Upper lobe of left lung (tissue), 6 donors: ENCODE results near the gene PDGFRB. TPM values are rescaled to one million over a fixed set of nuclear protein-coding genes. Genes with fewer than 3 reads are reported as not detected.
A peak's percentile ranks its signal among the peaks of the same experiment; 100 is the strongest.

Source experiments
- ATAC-seq, 2 donors: fragments of 200-7000 bp; cut with Tn5 transposase; one replicate each; pipeline ENCODE4 v1.9.1; 2022; ENCODE audit warnings: mild to moderate bottlenecking in 2 of 2, moderate library complexity in 2 of 2; ENCODE audit not compliant: low FRiP score in 2 of 2
- DNase-seq, 2 donors: peaks; one replicate each; pipeline ENCODE4 v3.0.0-alpha.2; 2019 to 2020
- H3K27ac ChIP-seq, 4 donors: fragments of 200-600 bp; sonication (generic); one replicate each; pipeline ENCODE4 v1.5.1; 2016 to 2019
- H3K27me3 ChIP-seq, 4 donors: fragments of 200-600 bp; sonication (generic); one replicate each; pipeline ENCODE4 v1.5.1; 2017 to 2019
- H3K36me3 ChIP-seq, 4 donors: fragments of 200-600 bp; sonication (generic); one replicate each; pipeline ENCODE4 v1.5.1; 2016 to 2019
- H3K4me1 ChIP-seq, 4 donors: fragments of 200-600 bp; sonication (generic); one replicate each; pipeline ENCODE4 v1.5.1; 2018 to 2019
- H3K4me3 ChIP-seq, 4 donors: fragments of 200-600 bp; sonication (generic); one replicate each; pipeline ENCODE4 v1.5.1; 2017 to 2019; ENCODE audit warnings: mild to moderate bottlenecking in 2 of 4, moderate library complexity in 1 of 4
- H3K9me3 ChIP-seq, 4 donors: fragments of 200-600 bp; sonication (generic); one replicate each; pipeline ENCODE4 v1.5.1; 2018 to 2019
- EP300 ChIP-seq, 4 donors: sonication (generic); formaldehyde crosslinking; IDR thresholded peaks; one replicate each; pipeline ENCODE4 v1.5.1; 2017; ENCODE audit warnings: antibody characterized with exemption in 4 of 4, control low read depth in 2 of 4
- POLR2A ChIP-seq, 4 donors: fragments of 450-650 bp; IDR thresholded peaks; one replicate each; pipeline ENCODE4 v1.5.1; 2016 to 2017; ENCODE audit warnings: antibody characterized with exemption in 4 of 4, mild to moderate bottlenecking in 2 of 4
- POLR2AphosphoS5 ChIP-seq, 2 donors: sonication (generic); formaldehyde crosslinking; IDR thresholded peaks; one replicate each; pipeline ENCODE4 v1.5.1; 2017; ENCODE audit warnings: antibody characterized with exemption in 2 of 2
- WGBS, 2 donors: methylation state at CpG; one replicate each; pipeline ENCODE4 v1.1.5; 2017 to 2018; 5-methylcytosine and 5-hydroxymethylcytosine counted together
- total RNA-seq, 6 donors: library from RNA; depleted of rRNA in 4 of 6; stranded (reverse); fragments of >200 nt in 4 of 6; gene quantifications; one replicate each; pipeline versions ENCODE4 v1.1.0 to v1.2.1, GENCODE V29; 2016 to 2021
- TF ChIP-seq, protein P1 (sequence below), 6 experiments: fragments of 450-650 bp in 4 of 6; fragments of 200-600 bp in 2 of 6; sonication (generic) in 2 of 6; IDR thresholded peaks; one replicate each; pipeline ENCODE4 v1.5.1; 2016 to 2019; ENCODE audit warnings: antibody characterized with exemption in 6 of 6
- donor health status: DM: no; HTN: no; CAD: no; lungs with moderate emphysema.
- donor health status: DM: no; HTN: yes; CAD: no; lungs with severe emphysema.

The PDGFRB gene
- total RNA-seq, 6 donors from 2014 or later: 26.6 to 155 (median 81.5) TPM

DNA sequence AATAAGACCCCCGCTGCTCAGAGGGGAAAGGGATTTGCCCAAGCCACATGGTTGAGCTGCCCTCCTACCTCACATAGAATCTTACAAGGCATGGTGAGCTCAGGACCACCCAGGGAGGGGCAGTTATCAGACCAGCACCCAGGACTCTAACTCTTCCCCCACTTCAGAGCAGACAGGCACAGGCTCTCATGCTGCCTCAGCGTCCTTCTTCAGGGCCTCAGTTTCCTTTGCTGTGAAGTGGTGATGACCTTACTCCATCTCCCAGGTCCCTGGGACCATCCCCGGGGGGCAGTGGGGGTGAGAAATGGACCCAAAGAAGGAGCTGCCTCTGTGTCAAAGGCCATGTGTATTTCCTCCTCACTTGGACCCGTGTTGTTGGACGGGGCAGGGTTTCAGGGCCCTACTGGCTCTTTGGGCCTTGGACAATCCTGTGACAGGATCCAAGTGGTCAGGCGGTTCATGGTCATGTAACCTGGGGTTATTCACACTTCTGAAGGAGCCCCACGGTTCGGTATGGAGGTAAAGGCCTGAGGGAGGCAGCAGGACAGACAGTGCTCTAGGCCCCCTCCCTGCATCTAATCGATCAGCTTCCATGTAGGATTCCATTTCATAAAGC lies 37.6 kb downstream of the PDGFRB start:
- H3K4me3 ChIP-seq: no peak overlapping the region
- ATAC-seq (no peak), DNase-seq (peak in 1 of 2 donors; percentile 7)
- H3K27me3 ChIP-seq: no peaks in the 10 kb centered on the region
- H3K4me1 ChIP-seq: peaks cover 5 to 11% (median 7%) of the 10 kb centered on the region in 4 donors
- no peaks in the 10 kb centered on the region for H3K9me3 ChIP-seq
- H3K27ac ChIP-seq: no peak overlapping the region
- 64 to 78% methylated on average over 2 to 9 of the region's 9 CpGs for WGBS, 2 donors
- H3K36me3 ChIP-seq: peaks cover 0 to 55% (median 2%) of the 10 kb centered on the region in 4 donors
- TF ChIP-seq, protein P1, sequence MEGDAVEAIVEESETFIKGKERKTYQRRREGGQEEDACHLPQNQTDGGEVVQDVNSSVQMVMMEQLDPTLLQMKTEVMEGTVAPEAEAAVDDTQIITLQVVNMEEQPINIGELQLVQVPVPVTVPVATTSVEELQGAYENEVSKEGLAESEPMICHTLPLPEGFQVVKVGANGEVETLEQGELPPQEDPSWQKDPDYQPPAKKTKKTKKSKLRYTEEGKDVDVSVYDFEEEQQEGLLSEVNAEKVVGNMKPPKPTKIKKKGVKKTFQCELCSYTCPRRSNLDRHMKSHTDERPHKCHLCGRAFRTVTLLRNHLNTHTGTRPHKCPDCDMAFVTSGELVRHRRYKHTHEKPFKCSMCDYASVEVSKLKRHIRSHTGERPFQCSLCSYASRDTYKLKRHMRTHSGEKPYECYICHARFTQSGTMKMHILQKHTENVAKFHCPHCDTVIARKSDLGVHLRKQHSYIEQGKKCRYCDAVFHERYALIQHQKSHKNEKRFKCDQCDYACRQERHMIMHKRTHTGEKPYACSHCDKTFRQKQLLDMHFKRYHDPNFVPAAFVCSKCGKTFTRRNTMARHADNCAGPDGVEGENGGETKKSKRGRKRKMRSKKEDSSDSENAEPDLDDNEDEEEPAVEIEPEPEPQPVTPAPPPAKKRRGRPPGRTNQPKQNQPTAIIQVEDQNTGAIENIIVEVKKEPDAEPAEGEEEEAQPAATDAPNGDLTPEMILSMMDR (IDR thresholded peaks at IDR 0.05): no peak
- no peak for TF ChIP-seq POLR2AphosphoS5 (IDR thresholded peaks at IDR 0.05)
- no peak for TF ChIP-seq POLR2A (IDR thresholded peaks at IDR 0.05)

GRCh38 chr5:150116667-150117400 lies 38.8 kb downstream of the PDGFRB start:
- H3K27me3 ChIP-seq: no peaks in the 10 kb centered on the region
- no peak for TF ChIP-seq EP300 (IDR thresholded peaks at IDR 0.05)
- TF ChIP-seq, protein P1 (IDR thresholded peaks at IDR 0.05): no peak
- no peak for TF ChIP-seq POLR2A (IDR thresholded peaks at IDR 0.05)
- no peak for TF ChIP-seq POLR2AphosphoS5 (IDR thresholded peaks at IDR 0.05)
- WGBS, 2 donors: 94 to 95% methylated on average over 7 to 10 of the region's 10 CpGs
- ATAC-seq (no peak), DNase-seq (peak in 1 of 2 donors; percentile 12)
- H3K4me3 ChIP-seq: no peak overlapping the region
- no peak overlapping the region for H3K27ac ChIP-seq
- no peaks in the 10 kb centered on the region for H3K9me3 ChIP-seq
- peaks cover 0 to 46% (median 0%) of the 10 kb centered on the region in 4 donors for H3K36me3 ChIP-seq
- H3K4me1 ChIP-seq: peaks cover 6 to 9% (median 7%) of the 10 kb centered on the region in 4 donors

DNA sequence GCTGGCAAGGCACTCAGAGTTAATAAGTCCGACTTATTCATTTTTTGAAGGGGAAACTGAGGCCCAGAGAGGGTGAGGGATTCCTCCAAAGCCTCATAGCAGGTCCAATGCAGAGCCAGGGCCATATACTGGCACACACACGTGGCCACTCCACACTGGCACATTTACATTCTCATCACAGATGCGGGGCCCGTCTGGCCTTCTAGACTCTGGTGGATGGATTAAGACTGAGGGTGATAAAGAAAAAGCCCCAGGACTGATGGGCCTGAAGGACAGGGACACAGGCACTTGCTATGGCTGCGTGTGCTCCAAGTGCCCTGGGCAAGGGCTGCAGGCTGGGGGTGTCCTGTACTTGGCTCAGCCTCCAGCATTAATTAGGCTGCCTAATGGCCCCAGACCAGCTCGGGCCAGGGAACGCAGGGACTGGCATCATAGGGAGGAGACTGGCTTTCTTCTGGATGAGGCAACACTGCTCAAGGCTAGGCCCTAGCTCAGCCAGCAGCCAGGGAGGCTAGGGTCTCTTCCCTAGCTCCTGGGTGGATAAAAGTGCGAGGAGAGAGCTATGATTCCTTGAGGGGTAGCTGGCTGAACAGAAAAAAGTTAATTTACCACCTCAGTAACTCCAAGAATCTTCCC lies 40.8 kb downstream of the PDGFRB start:
- ATAC-seq: no peak
- no peak overlapping the region for H3K4me3 ChIP-seq
- no peaks in the 10 kb centered on the region for H3K27me3 ChIP-seq
- H3K4me1 ChIP-seq: peaks cover 6 to 9% (median 7%) of the 10 kb centered on the region in 4 donors
- no peaks in the 10 kb centered on the region for H3K9me3 ChIP-seq
- no peak overlapping the region for H3K27ac ChIP-seq
- peak in 1 of 2 donors; percentile 10 for DNase-seq
- peaks cover 0 to 31% (median 0%) of the 10 kb centered on the region in 4 donors for H3K36me3 ChIP-seq
- WGBS, 2 donors: 82 to 85% methylated on average over 7 to 8 of the region's 8 CpGs
- TF ChIP-seq POLR2AphosphoS5 (IDR thresholded peaks at IDR 0.05) (no peak), EP300 (IDR thresholded peaks at IDR 0.05) (no peak), POLR2A (IDR thresholded peaks at IDR 0.05) (no peak)
- TF ChIP-seq, protein P1 (IDR thresholded peaks at IDR 0.05): no peak

DNA sequence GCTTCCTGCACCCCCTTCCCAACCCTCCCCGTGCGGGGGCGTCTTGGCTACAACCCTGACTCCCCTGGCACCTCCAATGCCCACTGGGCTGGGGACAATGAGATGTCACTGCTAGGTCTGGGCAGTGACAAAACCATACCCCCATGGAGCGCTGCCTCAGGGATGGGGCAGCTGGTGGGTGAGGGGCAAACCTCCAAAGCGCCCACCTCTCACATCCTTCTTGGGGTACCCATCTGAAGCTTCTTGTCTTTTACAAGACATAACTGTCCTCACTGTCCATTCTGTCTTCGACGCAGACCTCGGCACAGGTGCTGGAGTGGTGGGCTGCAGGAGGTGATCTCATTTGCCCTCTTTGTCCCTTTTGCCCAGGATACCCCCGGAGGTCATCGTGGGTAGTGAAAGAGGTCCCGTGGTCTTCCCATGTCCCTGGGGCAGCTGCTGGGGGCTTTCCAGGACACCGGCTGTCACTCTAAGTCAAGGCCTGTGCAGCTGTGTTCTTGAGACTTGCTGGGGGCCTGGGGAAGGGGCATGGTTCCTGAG lies 41.5 kb downstream of the PDGFRB start:
- DNase-seq: peak in 1 of 2 donors; percentile 33
- TF ChIP-seq, protein P1 (IDR thresholded peaks at IDR 0.05): no peak
- TF ChIP-seq POLR2A (IDR thresholded peaks at IDR 0.05): no peak
- TF ChIP-seq POLR2AphosphoS5 (IDR thresholded peaks at IDR 0.05): no peak
- TF ChIP-seq EP300 (IDR thresholded peaks at IDR 0.05): no peak
- no peak overlapping the region for H3K4me3 ChIP-seq
- peaks cover 6 to 9% (median 7%) of the 10 kb centered on the region in 4 donors for H3K4me1 ChIP-seq
- peaks cover 0 to 24% (median 0%) of the 10 kb centered on the region in 4 donors for H3K36me3 ChIP-seq
- no peaks in the 10 kb centered on the region for H3K9me3 ChIP-seq
- WGBS, 2 donors: 85 to 91% methylated on average over 12 of the region's 12 CpGs
- no peak for ATAC-seq
- no peaks in the 10 kb centered on the region for H3K27me3 ChIP-seq
- no peak overlapping the region for H3K27ac ChIP-seq
